ENCODE measurements around the gene INF2. TPM values are rescaled to one million over a fixed set of nuclear protein-coding genes. Genes with fewer than 3 reads are reported as not detected.

The INF2 gene
- polyA plus RNA-seq, 4 donors, result 44.6 to 69.0 (median 49.9) TPM

DNA sequence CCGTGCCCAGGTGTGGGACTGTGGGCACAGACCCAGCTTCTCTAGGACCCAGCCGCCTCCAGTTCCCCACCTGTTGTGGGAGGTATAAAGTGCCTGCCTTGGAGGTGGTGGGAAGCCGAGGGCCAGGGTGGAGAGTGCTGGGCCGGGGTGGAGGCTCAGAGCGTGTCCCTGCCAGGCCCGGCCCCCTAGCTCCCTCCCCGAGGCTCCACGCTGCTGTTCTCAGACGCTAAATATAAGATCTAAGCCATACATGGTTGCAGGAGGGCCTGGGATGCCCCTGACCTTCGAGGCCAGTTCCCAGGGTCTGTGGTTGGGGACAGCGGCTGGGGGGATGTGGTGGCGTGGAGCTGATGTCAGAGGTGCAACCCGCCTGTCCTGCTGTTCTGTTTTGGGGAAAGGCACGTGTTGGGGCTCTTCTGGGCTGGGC, 10.8 kb downstream of the INF2 start:
- DNase-seq (ENCODE audit: low read depth in 4 of 4, low spot score in 3 of 4), result no peak

DNA sequence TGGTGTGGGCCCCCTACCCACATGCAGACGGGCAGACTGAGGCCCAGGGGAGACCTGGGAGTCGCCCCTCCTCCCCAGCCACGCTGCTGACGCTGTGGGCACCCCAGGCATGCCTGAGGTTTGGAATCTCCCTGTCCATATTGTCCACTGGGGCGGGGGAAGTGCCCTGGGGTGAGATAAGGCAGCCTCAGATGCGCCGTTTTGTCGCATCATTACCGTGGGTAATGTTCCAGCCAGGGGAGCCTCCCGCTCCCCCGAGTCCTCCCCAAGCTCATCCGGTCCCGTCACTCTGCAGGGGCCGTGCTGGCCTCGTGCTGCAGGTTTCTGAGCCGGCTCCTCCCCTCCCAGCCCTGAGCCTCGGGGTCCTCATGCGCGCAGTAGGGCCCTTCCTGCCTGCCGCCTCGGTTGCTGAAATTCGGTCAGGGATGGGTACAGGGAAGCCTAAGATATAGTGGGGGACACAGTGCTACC, 11.4 kb downstream of the INF2 start:
- DNase-seq (ENCODE audit: low read depth in 4 of 4, low spot score in 3 of 4), result no peak

GRCh38 chr14:104701383-104702076, 12.1 kb downstream of the INF2 start:
- no peak for DNase-seq (ENCODE audit: low read depth in 4 of 4, low spot score in 3 of 4)

- no peak for DNase-seq (ENCODE audit: low read depth in 4 of 4, low spot score in 3 of 4)
Measured at GRCh38 chr14:104702106-104702505, 12.7 kb downstream of the INF2 start.

- no peak for DNase-seq (ENCODE audit: low read depth in 4 of 4, low spot score in 3 of 4)
Measured at GRCh38 chr14:104702673-104703072, 13.3 kb downstream of the INF2 start.

GRCh38 chr14:104703269-104703668, 13.9 kb downstream of the INF2 start:
- DNase-seq (ENCODE audit: low read depth in 4 of 4, low spot score in 3 of 4), result no peak

DNA sequence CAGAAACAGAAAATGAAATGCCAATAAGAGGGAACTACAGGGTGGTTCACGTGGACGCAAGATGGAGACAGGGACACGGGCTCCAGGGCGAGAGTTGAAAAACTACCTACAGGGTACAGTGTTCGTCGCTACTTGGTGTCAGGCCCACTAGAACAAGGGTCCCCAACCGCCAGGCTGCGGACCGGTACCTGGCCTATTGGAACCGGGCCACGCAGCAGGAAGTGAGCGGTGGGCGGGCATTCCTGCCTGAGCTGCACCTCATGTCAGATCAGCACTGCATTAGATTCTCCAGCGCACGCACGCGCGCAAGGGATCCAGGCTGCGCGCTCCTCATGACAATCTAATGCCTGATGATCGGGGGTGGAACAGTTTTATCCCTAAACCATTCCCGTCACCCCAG, 14.8 kb downstream of the INF2 start:
- no peak for DNase-seq (ENCODE audit: low read depth in 4 of 4, low spot score in 3 of 4)

- no peak for DNase-seq (ENCODE audit: low read depth in 4 of 4, low spot score in 3 of 4)
Measured at GRCh38 chr14:104705340-104706047, 16.1 kb downstream of the INF2 start.

DNA sequence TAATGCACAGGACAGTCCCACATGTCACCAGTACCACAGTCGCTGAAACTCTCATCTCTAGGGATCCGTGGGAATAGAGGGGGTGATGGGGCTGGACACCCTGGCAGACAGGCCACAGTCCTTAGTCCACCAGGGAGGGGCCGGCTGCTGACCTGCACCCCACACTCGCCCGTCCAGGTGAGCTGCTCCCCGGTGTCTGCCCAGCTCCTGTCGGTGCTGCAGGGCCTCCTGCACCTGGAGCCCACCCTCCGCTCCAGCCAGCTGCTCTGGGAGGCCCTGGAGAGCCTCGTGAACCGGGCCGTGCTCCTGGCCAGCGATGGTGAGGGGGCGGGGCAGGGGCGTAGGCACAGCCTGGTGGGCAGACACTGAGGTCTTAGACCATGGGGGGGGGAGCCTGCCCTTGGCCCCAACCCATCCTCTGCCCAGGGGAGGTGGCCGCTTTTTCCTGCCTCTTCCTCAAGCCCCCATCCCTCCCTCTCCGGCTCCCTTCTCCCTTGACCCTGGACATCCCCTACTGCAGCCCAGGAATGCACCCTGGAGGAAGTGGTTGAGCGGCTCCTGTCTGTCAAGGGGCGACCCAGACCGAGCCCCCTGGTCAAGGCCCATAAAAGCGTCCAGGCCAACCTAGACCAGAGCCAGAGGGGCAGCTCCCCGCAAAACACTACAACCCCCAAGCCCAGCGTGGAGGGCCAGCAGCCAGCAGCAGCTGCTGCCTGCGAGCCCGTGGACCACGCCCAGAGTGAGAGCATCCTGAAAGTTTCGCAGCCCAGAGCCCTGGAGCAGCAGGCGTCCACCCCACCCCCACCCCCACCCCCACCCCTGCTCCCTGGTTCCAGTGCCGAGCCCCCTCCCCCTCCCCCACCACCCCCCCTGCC, 17.6 kb downstream of the INF2 start:
- no peak for DNase-seq (ENCODE audit: low read depth in 4 of 4, low spot score in 3 of 4)

- DNase-seq (ENCODE audit: low read depth in 4 of 4, low spot score in 3 of 4), result no peak
Measured at GRCh38 chr14:104707608-104708595, 18.5 kb downstream of the INF2 start.

DNA sequence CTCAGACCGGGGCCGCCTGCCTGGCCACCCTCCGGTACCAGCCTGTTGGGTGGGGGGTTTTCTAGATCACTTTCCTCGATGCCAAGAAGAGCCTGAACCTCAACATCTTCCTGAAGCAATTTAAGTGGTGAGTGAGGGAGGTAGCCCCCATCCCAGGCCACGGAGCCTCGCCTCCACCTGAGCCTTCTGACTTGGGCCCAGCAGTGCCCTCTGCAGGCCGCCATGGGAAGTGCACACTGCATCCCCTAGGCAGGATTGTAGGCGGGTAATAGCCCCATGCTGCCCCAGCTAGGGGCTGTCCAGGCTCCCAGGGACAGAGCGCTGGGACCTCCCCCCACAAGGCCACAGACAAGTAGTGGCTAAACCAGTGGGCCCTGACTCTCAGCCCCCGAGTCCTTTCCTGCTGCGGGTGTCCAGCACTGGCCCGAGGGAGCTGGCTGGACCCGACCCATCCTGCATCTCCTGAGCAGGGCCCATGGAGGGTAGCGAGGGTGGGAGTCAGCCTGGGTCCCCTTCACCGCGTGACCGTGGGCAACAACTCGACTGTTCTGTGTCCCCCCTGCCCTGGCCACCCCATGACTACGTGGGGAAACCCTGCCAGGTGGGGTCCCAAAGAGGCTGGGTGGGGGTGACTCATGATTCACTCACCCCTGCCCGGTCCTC, 19.3 kb downstream of the INF2 start:
- no peak for DNase-seq (ENCODE audit: low read depth in 4 of 4, low spot score in 3 of 4)

DNA sequence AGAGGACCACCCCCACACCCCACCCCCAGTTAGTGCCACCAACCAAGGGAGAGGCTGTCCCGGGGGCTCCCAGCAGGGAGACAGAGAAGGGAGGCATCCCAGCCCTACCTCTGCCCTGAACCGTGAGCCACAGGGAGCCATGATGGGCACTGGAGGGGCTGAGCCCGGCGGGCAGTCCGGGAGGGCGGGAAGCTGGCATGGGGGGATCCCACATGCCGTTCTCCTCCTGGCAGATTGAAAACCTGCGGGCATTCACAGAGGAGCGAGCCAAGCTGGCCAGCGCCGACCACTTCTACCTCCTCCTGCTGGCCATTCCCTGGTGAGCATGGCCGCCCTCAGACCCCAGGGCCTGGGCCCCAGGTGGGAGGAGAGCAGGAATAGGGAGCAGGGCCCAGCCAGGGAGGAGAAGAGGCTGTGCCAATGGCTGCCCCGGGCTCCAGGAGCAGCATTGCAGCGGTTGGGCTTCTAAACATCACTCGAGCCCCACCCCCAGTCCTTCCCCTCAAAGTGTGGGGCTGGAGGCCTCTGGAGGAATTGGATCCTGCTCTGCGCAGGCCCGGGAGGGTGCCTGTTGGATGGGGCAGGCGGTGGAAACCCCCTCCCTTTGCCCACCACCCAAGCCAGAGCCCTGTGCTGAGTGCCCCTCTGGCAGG, 20.1 kb downstream of the INF2 start:
- no peak for DNase-seq (ENCODE audit: low read depth in 4 of 4, low spot score in 3 of 4)

GRCh38 chr14:104710071-104710735, 20.8 kb downstream of the INF2 start:
- no peak for DNase-seq (ENCODE audit: low read depth in 4 of 4, low spot score in 3 of 4)

GRCh38 chr14:104712881-104713734, 23.7 kb downstream of the INF2 start:
- DNase-seq (ENCODE audit: low read depth in 4 of 4, low spot score in 3 of 4), result no peak

DNA sequence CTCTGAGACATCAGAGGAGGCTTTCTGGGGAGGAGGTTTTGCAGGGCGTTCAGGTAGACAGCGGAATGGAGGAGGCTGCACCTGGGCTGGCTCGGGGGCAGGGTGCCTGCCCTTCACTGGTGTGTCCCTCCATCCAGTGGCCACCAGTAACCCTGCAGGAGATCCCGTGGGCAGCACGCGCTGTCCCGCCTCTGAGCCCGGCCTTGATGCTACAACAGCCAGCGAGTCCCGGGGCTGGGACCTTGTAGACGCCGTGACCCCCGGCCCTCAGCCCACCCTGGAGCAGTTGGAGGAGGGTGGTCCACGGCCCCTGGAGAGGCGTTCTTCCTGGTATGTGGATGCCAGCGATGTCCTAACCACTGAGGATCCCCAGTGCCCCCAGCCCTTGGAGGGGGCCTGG, 24.6 kb downstream of the INF2 start:
- DNase-seq (ENCODE audit: low read depth in 4 of 4, low spot score in 3 of 4), result no peak

DNA sequence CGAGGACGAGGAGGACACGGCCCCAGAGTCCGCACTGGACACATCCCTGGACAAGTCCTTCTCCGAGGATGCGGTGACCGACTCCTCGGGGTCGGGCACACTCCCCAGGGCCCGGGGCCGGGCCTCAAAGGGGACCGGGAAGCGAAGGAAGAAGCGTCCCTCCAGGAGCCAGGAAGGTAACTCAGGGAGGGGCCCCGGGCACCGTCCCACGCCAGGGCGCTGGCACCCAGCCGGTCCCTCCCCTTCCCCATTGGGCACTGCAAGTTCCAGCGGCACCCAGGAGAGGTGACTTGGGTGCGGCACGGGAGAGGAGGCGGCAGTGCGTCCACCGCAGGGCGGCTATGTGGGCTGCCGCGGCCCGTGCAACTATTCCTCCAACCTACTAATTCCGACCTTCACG, 25.3 kb downstream of the INF2 start:
- no peak for DNase-seq (ENCODE audit: low read depth in 4 of 4, low spot score in 3 of 4)

DNA sequence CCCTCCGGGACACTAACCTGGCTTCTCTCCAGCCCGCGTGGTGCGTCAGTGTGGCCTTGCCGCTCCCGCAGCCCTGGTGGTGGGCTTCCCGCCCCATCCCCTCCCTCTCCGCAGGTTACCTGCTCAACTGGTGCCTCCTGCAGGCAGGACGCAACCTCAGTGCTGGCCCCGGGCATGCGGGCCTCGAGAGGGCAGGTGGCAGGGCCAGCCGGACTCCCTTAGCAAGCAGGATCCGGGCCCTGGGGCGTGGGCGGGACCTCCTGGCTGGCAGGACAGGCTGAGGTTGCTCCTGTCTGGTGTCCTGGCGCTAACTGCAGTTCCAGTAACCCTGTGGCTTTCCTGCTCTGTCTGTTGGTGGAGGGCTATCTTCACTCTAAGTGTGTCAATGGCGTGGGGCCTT, 26.0 kb downstream of the INF2 start:
- DNase-seq (ENCODE audit: low read depth in 4 of 4, low spot score in 3 of 4), result no peak

GRCh38 chr14:104715871-104716270, 26.5 kb downstream of the INF2 start:
- no peak for DNase-seq (ENCODE audit: low read depth in 4 of 4, low spot score in 3 of 4)
